Upper lobe of right lung (tissue), 1 donor: ENCODE results near the gene WFDC1. TPM values are rescaled to one million over a fixed set of nuclear protein-coding genes. Genes with fewer than 3 reads are reported as not detected.

Experiments used
- ATAC-seq: fragments of 200-7000 bp; cut with Tn5 transposase; one replicate; pipeline ENCODE4 v1.9.1; 2020; ENCODE audit warnings: mild to moderate bottlenecking, moderate library complexity
- DNase-seq: peaks from one replicate; pipeline ENCODE4 v3.0.0-alpha.2; 2020
- H3K27ac ChIP-seq: fragments of 200-600 bp; one replicate; pipeline ENCODE4 v1.8.0; 2022
- H3K27me3 ChIP-seq: fragments of 200-600 bp; one replicate; pipeline ENCODE4 v1.8.0; 2022; ENCODE audit warnings: mild to moderate bottlenecking
- H3K36me3 ChIP-seq: fragments of 200-600 bp; one replicate; pipeline ENCODE4 v1.8.0; 2022
- H3K4me1 ChIP-seq: fragments of 200-600 bp; one replicate; pipeline ENCODE4 v1.8.0; 2022
- H3K4me3 ChIP-seq: fragments of 200-600 bp; one replicate; pipeline ENCODE4 v1.8.0; 2022; ENCODE audit warnings: mild to moderate bottlenecking
- H3K9me3 ChIP-seq: fragments of 200-600 bp; one replicate; pipeline ENCODE4 v1.8.0; 2022
- CTCF ChIP-seq: fragments of 200-600 bp; IDR thresholded peaks from one replicate; pipeline ENCODE4 v1.8.0; 2022; ENCODE audit warnings: antibody characterized with exemption
- intact Hi-C: fragments of 100-400 bp; cut with DNase I; formaldehyde crosslinking; loops from one replicate; pipeline ENCODE4 v1.11.0; 2022
- total RNA-seq: library from RNA; stranded (reverse); fragmentation: NEBNext Ultra II Directional; extraction: Animal tissue kit (Norgen Biotek cat#: 25700); gene quantifications from one replicate; pipeline ENCODE4 v1.2.1, GENCODE V29; 2021
- donor health status: DM: no; HTN: yes; CAD: no; lungs with severe emphysema.

The WFDC1 gene
- total RNA-seq, 1 donor from 2014 or later, result 26.0 TPM

- no peak for TF ChIP-seq CTCF
- H3K27ac ChIP-seq, result no peak overlapping the region
- no peaks in the 10 kb centered on the region for H3K4me1 ChIP-seq
- intact Hi-C loops, result no loop called here
- no peak overlapping the region for H3K4me3 ChIP-seq
- no peak for DNase-seq
- ATAC-seq, result peak; percentile 34
- peaks cover 34% of the 10 kb centered on the region for H3K27me3 ChIP-seq
- no peaks in the 10 kb centered on the region for H3K9me3 ChIP-seq
- H3K36me3 ChIP-seq, result no peaks in the 10 kb centered on the region
Measured at GRCh38 chr16:84367297-84367680, 72.6 kb downstream of the WFDC1 start.

GRCh38 chr16:84367750-84368307 lies 73.2 kb downstream of the WFDC1 start:
- ATAC-seq (peak; percentile 65), DNase-seq (peak; percentile 78)
- intact Hi-C loops, result no loop called here
- H3K27ac ChIP-seq, result peak overlapping the region; percentile 33
- no peaks in the 10 kb centered on the region for H3K9me3 ChIP-seq
- H3K4me1 ChIP-seq, result no peaks in the 10 kb centered on the region
- H3K36me3 ChIP-seq, result no peaks in the 10 kb centered on the region
- H3K27me3 ChIP-seq, result peaks cover 34% of the 10 kb centered on the region
- no peak for TF ChIP-seq CTCF
- peak overlapping the region; percentile 49 for H3K4me3 ChIP-seq

- intact Hi-C loops, result no loop called here
- ATAC-seq, result peak; percentile 95
- peak within 1 kb of the TSS; percentile 49 for H3K4me3 ChIP-seq
Measured at GRCh38 chr16:84368308-84368996, 73.8 kb downstream of the WFDC1 start, which contains the start of gene ATP2C2. TSS of gene ATP2C2 (plus strand) at chr16:84368538. CDS start at chr16:84368616, 78 bp downstream.

GRCh38 chr16:84369105-84369504 lies 74.4 kb downstream of the WFDC1 start:
- Histone ChIP-seq H3K27ac (no peak overlapping the region), H3K4me3 (peak overlapping the region; percentile 49), H3K4me1 (no peaks in the 10 kb centered on the region), H3K27me3 (peaks cover 34% of the 10 kb centered on the region), H3K9me3 (no peaks in the 10 kb centered on the region), H3K36me3 (no peaks in the 10 kb centered on the region)
- no peak for ATAC-seq
- no peak for TF ChIP-seq CTCF
- DNase-seq, result no peak
- intact Hi-C loops, result no loop called here

More at GRCh38 chr16:84368308-84368996, 73.8 kb downstream of the WFDC1 start, which contains the start of gene ATP2C2:
- Histone ChIP-seq H3K27ac (peak within 1 kb of the TSS; percentile 33), H3K4me1 (no peaks in the 10 kb centered on the region), H3K9me3 (no peaks in the 10 kb centered on the region), H3K36me3 (no peaks in the 10 kb centered on the region), H3K27me3 (peaks cover 34% of the 10 kb centered on the region)
- peak; percentile 92 for DNase-seq
- no peak for TF ChIP-seq CTCF

- intact Hi-C loops, result no loop called here
- Histone ChIP-seq H3K4me3 (no peak overlapping the region), H3K4me1 (no peaks in the 10 kb centered on the region), H3K27ac (no peak overlapping the region), H3K36me3 (no peaks in the 10 kb centered on the region), H3K27me3 (peaks cover 34% of the 10 kb centered on the region), H3K9me3 (no peaks in the 10 kb centered on the region)
- DNase-seq (no peak), ATAC-seq (peak; percentile 36)
- TF ChIP-seq CTCF, result no peak
Measured at GRCh38 chr16:84369938-84370627, 75.4 kb downstream of the WFDC1 start.
